Skeletal muscle tissue (tissue), 4 donors: ENCODE measurements around the gene MNT. TPM values are rescaled to one million over a fixed set of nuclear protein-coding genes. Genes with fewer than 3 reads are reported as not detected.
A peak's percentile ranks its signal among the peaks of the same experiment; 100 is the strongest.

Experiments
- H3K27ac ChIP-seq: one replicate; pipeline ENCODE4 v1.7.0; 2013; ENCODE audit warnings: mild to moderate bottlenecking, low read depth, low read length, inconsistent platforms
- H3K27me3 ChIP-seq, 3 donors: one replicate each; pipeline ENCODE4 v1.7.0; 2013; ENCODE audit warnings: low read length in 3 of 3; ENCODE audit not compliant: control insufficient read depth in 3 of 3, insufficient read depth in 3 of 3
- H3K36me3 ChIP-seq, 3 donors: one replicate each; pipeline ENCODE4 v1.7.0; 2013; ENCODE audit warnings: low read length in 3 of 3; ENCODE audit not compliant: control insufficient read depth in 3 of 3, insufficient read depth in 3 of 3
- H3K4me1 ChIP-seq, 3 donors: one replicate each; pipeline ENCODE4 v1.7.0; 2013; ENCODE audit warnings: low read length in 3 of 3, mild to moderate bottlenecking in 3 of 3; ENCODE audit not compliant: control insufficient read depth in 3 of 3, insufficient read depth in 3 of 3
- H3K4me3 ChIP-seq, 3 donors: one replicate each; pipeline ENCODE4 v1.7.0; 2013; ENCODE audit warnings: low read length in 3 of 3
- H3K9ac ChIP-seq, 3 donors: one replicate each; pipeline ENCODE4 v1.7.0; 2013; ENCODE audit warnings: low read length in 3 of 3, mild to moderate bottlenecking in 3 of 3, moderate library complexity in 2 of 3, low read depth in 1 of 3
- H3K9me3 ChIP-seq, 3 donors: one replicate each; pipeline ENCODE4 v1.7.0; 2013; ENCODE audit warnings: low read length in 3 of 3; ENCODE audit not compliant: control insufficient read depth in 3 of 3
- total RNA-seq: library from RNA; depleted of rRNA; stranded (reverse); fragments of >200 nt; gene quantifications from one replicate; pipeline ENCODE4 v1.2.3, GENCODE V29; 2014
- donor health status: Osteomylitis.

MNT gene
- total RNA-seq, 1 donor from 2014 or later = 5.2 TPM

GRCh38 chr17:2380950-2381649 lies 19.8 kb downstream of the MNT start:
- no peak overlapping the region for H3K4me3 ChIP-seq
- H3K9ac ChIP-seq = no peak overlapping the region
- H3K4me1 ChIP-seq = peaks cover 27 to 37% (median 33%) of the 10 kb centered on the region in 3 donors
- no peaks in the 10 kb centered on the region for H3K27me3 ChIP-seq
- H3K36me3 ChIP-seq = peaks cover 30 to 40% (median 32%) of the 10 kb centered on the region in 3 donors
- H3K9me3 ChIP-seq = no peaks in the 10 kb centered on the region
- no peak overlapping the region for H3K27ac ChIP-seq

GRCh38 chr17:2380226-2380922 lies 20.5 kb downstream of the MNT start:
- no peaks in the 10 kb centered on the region for H3K27me3 ChIP-seq
- peaks cover 20 to 30% (median 26%) of the 10 kb centered on the region in 3 donors for H3K4me1 ChIP-seq
- no peaks in the 10 kb centered on the region for H3K9me3 ChIP-seq
- H3K36me3 ChIP-seq = peaks cover 36 to 42% (median 36%) of the 10 kb centered on the region in 3 donors
- H3K9ac ChIP-seq = no peak overlapping the region
- H3K27ac ChIP-seq = no peak overlapping the region
- no peak overlapping the region for H3K4me3 ChIP-seq

GRCh38 chr17:2379489-2380225 lies 21.2 kb downstream of the MNT start:
- no peaks in the 10 kb centered on the region for H3K27me3 ChIP-seq
- H3K4me3 ChIP-seq = no peak overlapping the region
- H3K9ac ChIP-seq = no peak overlapping the region
- H3K27ac ChIP-seq = no peak overlapping the region
- peaks cover 36 to 44% (median 42%) of the 10 kb centered on the region in 3 donors for H3K36me3 ChIP-seq
- H3K9me3 ChIP-seq = no peaks in the 10 kb centered on the region
- peaks cover 17 to 25% (median 22%) of the 10 kb centered on the region in 3 donors for H3K4me1 ChIP-seq

GRCh38 chr17:2378905-2379304 lies 22.0 kb downstream of the MNT start:
- H3K9ac ChIP-seq = no peak overlapping the region
- H3K27me3 ChIP-seq = no peaks in the 10 kb centered on the region
- no peaks in the 10 kb centered on the region for H3K9me3 ChIP-seq
- H3K4me1 ChIP-seq = peaks cover 11 to 17% (median 14%) of the 10 kb centered on the region in 3 donors
- no peak overlapping the region for H3K27ac ChIP-seq
- no peak overlapping the region for H3K4me3 ChIP-seq
- peaks cover 36 to 45% (median 44%) of the 10 kb centered on the region in 3 donors for H3K36me3 ChIP-seq

GRCh38 chr17:2377659-2378058 lies 23.2 kb downstream of the MNT start:
- Histone ChIP-seq H3K36me3 (peaks cover 44 to 57% (median 55%) of the 10 kb centered on the region in 3 donors), H3K27ac (no peak overlapping the region), H3K4me3 (no peak overlapping the region), H3K4me1 (peaks cover 0 to 5% (median 3%) of the 10 kb centered on the region in 3 donors), H3K27me3 (no peaks in the 10 kb centered on the region), H3K9ac (no peak overlapping the region), H3K9me3 (no peaks in the 10 kb centered on the region)

- H3K9ac ChIP-seq = no peak overlapping the region
- H3K4me3 ChIP-seq = no peak overlapping the region
- H3K27ac ChIP-seq = no peak overlapping the region
- no peaks in the 10 kb centered on the region for H3K9me3 ChIP-seq
- H3K4me1 ChIP-seq = no peaks in the 10 kb centered on the region
- H3K27me3 ChIP-seq = no peaks in the 10 kb centered on the region
- peaks cover 46 to 63% (median 61%) of the 10 kb centered on the region in 3 donors for H3K36me3 ChIP-seq
Measured at GRCh38 chr17:2376107-2376506, 24.8 kb downstream of the MNT start.

GRCh38 chr17:2375406-2375805 lies 25.5 kb downstream of the MNT start:
- Histone ChIP-seq H3K4me1 (no peaks in the 10 kb centered on the region), H3K27ac (no peak overlapping the region), H3K36me3 (peaks cover 43 to 63% (median 62%) of the 10 kb centered on the region in 3 donors), H3K9me3 (no peaks in the 10 kb centered on the region), H3K4me3 (no peak overlapping the region), H3K9ac (no peak overlapping the region), H3K27me3 (no peaks in the 10 kb centered on the region)

- H3K9ac ChIP-seq = no peak overlapping the region
- H3K4me1 ChIP-seq = peaks cover 0 to 4% (median 3%) of the 10 kb centered on the region in 3 donors
- peak overlapping the region; percentile 36 for H3K27ac ChIP-seq
- H3K4me3 ChIP-seq = no peak overlapping the region
- peaks cover 39 to 60% (median 56%) of the 10 kb centered on the region in 3 donors for H3K36me3 ChIP-seq
- no peaks in the 10 kb centered on the region for H3K9me3 ChIP-seq
- H3K27me3 ChIP-seq = no peaks in the 10 kb centered on the region
Measured at GRCh38 chr17:2374549-2375285, 26.1 kb downstream of the MNT start.

- Histone ChIP-seq H3K27me3 (no peaks in the 10 kb centered on the region), H3K36me3 (peaks cover 27 to 53% (median 51%) of the 10 kb centered on the region in 3 donors), H3K9me3 (no peaks in the 10 kb centered on the region)
Measured at GRCh38 chr17:2373179-2373578, 27.7 kb downstream of the MNT start.

More at GRCh38 chr17:2373179-2373578, 27.7 kb downstream of the MNT start:
- peaks cover 2 to 5% (median 4%) of the 10 kb centered on the region in 3 donors for H3K4me1 ChIP-seq
- no peak overlapping the region for H3K4me3 ChIP-seq
- no peak overlapping the region for H3K9ac ChIP-seq
- H3K27ac ChIP-seq = no peak overlapping the region
